T follicular helper cell (primary cell): ENCODE data around the gene IZUMO4.
"Not testable (repeated sequence)": the region's sequence is repeated elsewhere in the genome, so short reads cannot be mapped to it uniquely, and the experiment has no call there.

Experiments used
- DNase-seq: peaks from one replicate; pipeline ENCODE4 v3.0.0-alpha.2; 2020; ENCODE audit warnings: low read depth

Gene IZUMO4

GRCh38 chr19:2122982-2123381, 26.3 kb downstream of the IZUMO4 start:
- no peak for DNase-seq

- DNase-seq = no peak
Measured at GRCh38 chr19:2123682-2124387, 27.1 kb downstream of the IZUMO4 start.

GRCh38 chr19:2126879-2127518, 30.3 kb downstream of the IZUMO4 start:
- no peak for DNase-seq

- no peak for DNase-seq
Measured at GRCh38 chr19:2127758-2128157, 31.0 kb downstream of the IZUMO4 start.

GRCh38 chr19:2128252-2128651, 31.5 kb downstream of the IZUMO4 start:
- not testable (repeated sequence) for DNase-seq

GRCh38 chr19:2129022-2129421, 32.3 kb downstream of the IZUMO4 start:
- no peak for DNase-seq

- DNase-seq = no peak
Measured at GRCh38 chr19:2129486-2129885, 32.8 kb downstream of the IZUMO4 start.

- no peak for DNase-seq
Measured at GRCh38 chr19:2129892-2130770, 33.4 kb downstream of the IZUMO4 start.

GRCh38 chr19:2131012-2131975, 34.6 kb downstream of the IZUMO4 start:
- not testable (repeated sequence) for DNase-seq

- no peak for DNase-seq
Measured at GRCh38 chr19:2132191-2132590, 35.5 kb downstream of the IZUMO4 start.

- DNase-seq = no peak
Measured at GRCh38 chr19:2132731-2133490, 36.2 kb downstream of the IZUMO4 start.

- no peak for DNase-seq
Measured at GRCh38 chr19:2135474-2136402, 39.0 kb downstream of the IZUMO4 start.

- DNase-seq = no peak
Measured at GRCh38 chr19:2136796-2137195, 40.1 kb downstream of the IZUMO4 start.

GRCh38 chr19:2138061-2138728, 41.5 kb downstream of the IZUMO4 start:
- no peak for DNase-seq

GRCh38 chr19:2139385-2140137, 42.8 kb downstream of the IZUMO4 start:
- DNase-seq = no peak

- no peak for DNase-seq
Measured at GRCh38 chr19:2140138-2140569, 43.4 kb downstream of the IZUMO4 start.

GRCh38 chr19:2142173-2142829, 45.6 kb downstream of the IZUMO4 start:
- DNase-seq = no peak

GRCh38 chr19:2144190-2144589, 47.5 kb downstream of the IZUMO4 start:
- DNase-seq = no peak
